Natural killer cell (primary cell): ENCODE measurements around the gene NTM. TPM values are rescaled to one million over a fixed set of nuclear protein-coding genes. Genes with fewer than 3 reads are reported as not detected.

Source experiments
- ATAC-seq, 3 donors: fragments of 150-1000 bp in 2 of 3; fragments of 200-7000 bp in 1 of 3; cut with Tn5 transposase; 1 replicate in 1 of 3; 2 replicates in 2 of 3; pipeline ENCODE4 v1.10.0; 2021; ENCODE audit warnings: mild to moderate bottlenecking in 2 of 3, moderate library complexity in 2 of 3
- DNase-seq, 2 donors: peaks; one replicate each; pipeline versions ENCODE4 v3.0.0 to v3.0.0-alpha.2; 2013 to 2021; ENCODE audit warnings: mixed read lengths in 1 of 2
- H3K27ac ChIP-seq: one replicate; pipeline ENCODE4 v1.5.1; 2013; ENCODE audit warnings: mild to moderate bottlenecking, low read length
- H3K27me3 ChIP-seq: one replicate; pipeline ENCODE4 v1.6.1; 2013; ENCODE audit warnings: low read length; ENCODE audit not compliant: control insufficient read depth, insufficient read depth
- H3K36me3 ChIP-seq: one replicate; pipeline ENCODE4 v1.6.1; 2013; ENCODE audit warnings: low read length; ENCODE audit not compliant: control insufficient read depth, insufficient read depth
- H3K4me1 ChIP-seq: one replicate; pipeline ENCODE4 v1.6.1; 2013; ENCODE audit warnings: low read length; ENCODE audit not compliant: control insufficient read depth, insufficient read depth
- H3K4me3 ChIP-seq: one replicate; pipeline ENCODE4 v1.5.1; 2013; ENCODE audit warnings: low read length
- H3K9me3 ChIP-seq: one replicate; pipeline ENCODE4 v1.6.1; 2013; ENCODE audit warnings: low read length; ENCODE audit not compliant: control insufficient read depth, insufficient read depth
- H3K27ac Mint-ChIP-seq, 2 donors: one replicate each; pipeline ENCODE4 v1.8.0; 2022; ENCODE audit warnings: mild to moderate bottlenecking in 2 of 2, mixed read lengths in 2 of 2, moderate library complexity in 1 of 2
- H3K27me3 Mint-ChIP-seq, 2 donors: one replicate each; pipeline ENCODE4 v1.8.0; 2022; ENCODE audit warnings: low read depth in 2 of 2, mixed read lengths in 2 of 2
- H3K36me3 Mint-ChIP-seq: one replicate; pipeline ENCODE4 v1.8.0; 2022; ENCODE audit warnings: mixed read lengths
- H3K4me1 Mint-ChIP-seq, 2 donors: one replicate each; pipeline ENCODE4 v1.8.0; 2022; ENCODE audit warnings: mixed read lengths in 2 of 2
- H3K4me3 Mint-ChIP-seq: one replicate; pipeline ENCODE4 v1.8.0; 2022; ENCODE audit warnings: mild to moderate bottlenecking, moderate library complexity, mixed read lengths
- H3K9me3 Mint-ChIP-seq, 2 donors: one replicate each; pipeline ENCODE4 v1.8.0; 2022; ENCODE audit warnings: mixed read lengths in 2 of 2
- WGBS: methylation state at CpG from one replicate; pipeline ENCODE4 v1.1.7; 2013; ENCODE audit warnings: missing lambda C conversion rate; ENCODE audit not compliant: insufficient coverage; 5-methylcytosine and 5-hydroxymethylcytosine counted together
- intact Hi-C: fragments of 100-400 bp; cut with micrococcal nuclease; formaldehyde crosslinking; loops from one replicate; pipeline ENCODE4 v1.14.2; 2022
- total RNA-seq, 4 donors: library from RNA; stranded (reverse); fragments of 120-200 nt in 1 of 4; gene quantifications; one replicate each; pipeline versions ENCODE4 v1.2.3 to v1.2.4, GENCODE V29; 2013 to 2022
- TF ChIP-seq, protein P1 (sequence below): fragments of 200-600 bp; IDR thresholded peaks from one replicate; pipeline ENCODE4 v1.8.0; 2022; ENCODE audit warnings: antibody characterized with exemption

NTM gene
- total RNA-seq, 3 donors from 2014 or later (not counting 1 experiment from before 2014, with no cell fraction given): not detected

DNA sequence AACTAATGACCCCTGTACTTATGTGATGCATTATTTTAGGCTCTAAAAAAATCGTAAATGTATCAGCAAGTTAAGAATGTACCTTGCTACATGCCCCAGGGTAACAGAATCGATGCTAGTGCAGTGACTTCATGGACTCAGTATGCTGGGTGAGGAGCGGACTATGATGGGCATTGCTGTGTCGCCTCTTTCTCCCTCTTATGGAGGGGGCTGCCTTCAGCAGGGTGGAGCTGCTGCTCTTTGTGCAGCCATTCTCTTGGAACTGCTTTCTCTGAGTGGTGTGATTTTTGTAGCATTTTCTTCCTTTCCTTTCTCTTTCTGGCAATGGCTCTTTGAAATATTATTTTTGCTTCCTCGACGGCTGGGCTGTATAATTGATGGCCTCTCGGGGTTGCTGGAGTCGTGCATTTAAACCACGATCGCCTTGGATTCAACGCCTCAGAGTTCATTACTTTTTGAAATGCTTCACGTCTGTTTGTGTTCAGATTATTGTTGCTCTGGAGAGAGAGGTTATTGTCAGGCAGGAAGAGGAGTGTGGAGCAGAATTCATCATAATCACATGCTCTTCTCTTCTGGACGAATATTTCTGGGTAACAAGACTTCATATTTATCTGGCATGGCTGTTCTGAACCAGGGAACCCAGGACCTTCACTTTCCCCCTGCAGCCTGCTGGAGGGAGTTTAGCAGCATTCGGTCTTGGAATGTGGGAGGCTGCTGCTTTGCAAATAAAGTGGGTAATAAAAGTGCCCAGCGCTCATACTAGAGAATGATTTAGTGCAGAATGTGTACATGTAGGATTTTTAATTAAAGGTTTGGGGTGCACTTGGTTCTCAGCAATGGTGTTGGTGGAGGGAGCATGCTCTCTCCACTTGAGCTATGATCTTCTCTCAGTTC, 804.2 kb downstream of the NTM start:
- Histone ChIP-seq H3K4me1 (no peaks in the 10 kb centered on the region), H3K9me3 (no peaks in the 10 kb centered on the region), H3K36me3 (no peaks in the 10 kb centered on the region), H3K4me3 (no peak overlapping the region), H3K27me3 (no peaks in the 10 kb centered on the region), H3K27ac (no peak overlapping the region)
- no peak overlapping the region for H3K27ac Mint-ChIP-seq
- DNase-seq (no peak), ATAC-seq (no peak)
- H3K9me3 Mint-ChIP-seq: peaks cover 14 to 24% of the 10 kb centered on the region in 2 donors
- 72% methylated on average over 15 of the region's 15 CpGs for WGBS
- TF ChIP-seq, protein P1, sequence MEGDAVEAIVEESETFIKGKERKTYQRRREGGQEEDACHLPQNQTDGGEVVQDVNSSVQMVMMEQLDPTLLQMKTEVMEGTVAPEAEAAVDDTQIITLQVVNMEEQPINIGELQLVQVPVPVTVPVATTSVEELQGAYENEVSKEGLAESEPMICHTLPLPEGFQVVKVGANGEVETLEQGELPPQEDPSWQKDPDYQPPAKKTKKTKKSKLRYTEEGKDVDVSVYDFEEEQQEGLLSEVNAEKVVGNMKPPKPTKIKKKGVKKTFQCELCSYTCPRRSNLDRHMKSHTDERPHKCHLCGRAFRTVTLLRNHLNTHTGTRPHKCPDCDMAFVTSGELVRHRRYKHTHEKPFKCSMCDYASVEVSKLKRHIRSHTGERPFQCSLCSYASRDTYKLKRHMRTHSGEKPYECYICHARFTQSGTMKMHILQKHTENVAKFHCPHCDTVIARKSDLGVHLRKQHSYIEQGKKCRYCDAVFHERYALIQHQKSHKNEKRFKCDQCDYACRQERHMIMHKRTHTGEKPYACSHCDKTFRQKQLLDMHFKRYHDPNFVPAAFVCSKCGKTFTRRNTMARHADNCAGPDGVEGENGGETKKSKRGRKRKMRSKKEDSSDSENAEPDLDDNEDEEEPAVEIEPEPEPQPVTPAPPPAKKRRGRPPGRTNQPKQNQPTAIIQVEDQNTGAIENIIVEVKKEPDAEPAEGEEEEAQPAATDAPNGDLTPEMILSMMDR: no peak
- H3K36me3 Mint-ChIP-seq: no peaks in the 10 kb centered on the region
- no peaks in the 10 kb centered on the region for H3K4me1 Mint-ChIP-seq
- intact Hi-C loops: no loop called here
- no peaks in the 10 kb centered on the region for H3K27me3 Mint-ChIP-seq
- H3K4me3 Mint-ChIP-seq: no peak overlapping the region

DNA sequence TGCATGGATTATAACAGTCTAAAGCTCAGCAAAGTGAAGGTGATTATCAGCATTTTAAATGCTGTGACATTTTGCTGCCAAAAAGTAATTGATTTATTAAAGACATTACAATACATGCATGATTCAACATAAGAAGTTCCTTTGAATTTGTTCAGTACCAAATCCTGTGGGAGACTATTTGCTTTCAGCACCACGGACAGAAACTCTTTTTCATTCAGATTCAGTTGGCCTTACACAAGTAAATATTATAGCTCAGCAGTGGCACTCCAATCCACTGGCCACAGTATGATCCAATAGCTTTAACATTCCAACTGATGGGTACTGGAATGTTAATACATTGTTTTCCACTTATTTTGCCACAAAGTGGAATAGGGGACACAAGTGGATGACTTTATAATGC, 806.7 kb downstream of the NTM start:
- Histone ChIP-seq H3K4me3 (no peak overlapping the region), H3K27ac (no peak overlapping the region), H3K4me1 (no peaks in the 10 kb centered on the region), H3K27me3 (no peaks in the 10 kb centered on the region), H3K36me3 (no peaks in the 10 kb centered on the region), H3K9me3 (no peaks in the 10 kb centered on the region)
- ATAC-seq (no peak), DNase-seq (no peak)
- Mint-ChIP-seq H3K36me3 (no peaks in the 10 kb centered on the region), H3K4me3 (no peak overlapping the region), H3K27me3 (no peaks in the 10 kb centered on the region), H3K27ac (no peak overlapping the region), H3K4me1 (no peaks in the 10 kb centered on the region), H3K9me3 (peaks cover 14 to 17% of the 10 kb centered on the region in 2 donors)
- intact Hi-C loops: no loop called here
- TF ChIP-seq, protein P1: no peak
- WGBS: 21% methylated on average over 1 of the region's 1 CpG

DNA sequence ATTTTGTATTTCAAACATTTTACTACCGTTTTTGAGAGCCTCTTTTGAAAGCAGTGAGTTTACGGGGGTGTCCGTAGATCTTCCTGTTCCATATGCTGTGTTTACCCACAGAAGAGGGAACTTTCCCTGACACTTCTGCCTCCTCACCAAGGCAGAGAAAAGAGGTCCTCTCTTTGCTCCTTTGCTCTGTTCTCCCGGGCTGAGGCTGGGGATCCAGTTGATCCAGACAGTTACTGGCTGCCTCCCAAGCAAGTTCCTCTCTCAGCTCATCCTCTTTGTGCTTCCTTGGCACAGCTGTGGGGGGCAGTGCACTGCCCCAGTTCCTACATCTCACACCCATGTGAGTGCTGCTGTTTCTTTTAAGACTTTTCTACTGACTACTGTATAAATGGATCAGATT, 813.7 kb downstream of the NTM start:
- no peaks in the 10 kb centered on the region for H3K36me3 ChIP-seq
- no peaks in the 10 kb centered on the region for H3K4me1 ChIP-seq
- H3K9me3 Mint-ChIP-seq: peaks cover 14 to 20% of the 10 kb centered on the region in 2 donors
- H3K36me3 Mint-ChIP-seq: no peaks in the 10 kb centered on the region
- no peak for DNase-seq
- no peak overlapping the region for H3K4me3 Mint-ChIP-seq
- no peaks in the 10 kb centered on the region for H3K27me3 ChIP-seq
- TF ChIP-seq, protein P1: no peak
- H3K27me3 Mint-ChIP-seq: no peaks in the 10 kb centered on the region
- no peak overlapping the region for H3K4me3 ChIP-seq
- intact Hi-C loops: no loop called here
- no peaks in the 10 kb centered on the region for H3K4me1 Mint-ChIP-seq
- H3K27ac Mint-ChIP-seq: no peak overlapping the region
- no peaks in the 10 kb centered on the region for H3K9me3 ChIP-seq
- 66% methylated on average over 4 of the region's 4 CpGs for WGBS
- no peak for ATAC-seq
- H3K27ac ChIP-seq: no peak overlapping the region
